Ovary (tissue), 10 donors: Measurements from ENCODE around the gene TUBA3C. TPM values are rescaled to one million over a fixed set of nuclear protein-coding genes. Genes with fewer than 3 reads are reported as not detected.
"Not testable (repeated sequence)": the region's sequence is repeated elsewhere in the genome, so short reads cannot be mapped to it uniquely, and the experiment has no call there.

Experiments
- DNase-seq, 5 donors: peaks; one replicate each; pipeline ENCODE4 v3.0.0-alpha.2; 2019 to 2020
- H3K27ac ChIP-seq, 2 donors: fragments of 200-600 bp; one replicate each; pipeline versions ENCODE4 v1.5.1 to v1.8.0; 2019 to 2022
- H3K27me3 ChIP-seq: fragments of 200-600 bp; one replicate; pipeline ENCODE4 v1.8.0; 2022
- H3K36me3 ChIP-seq: fragments of 200-600 bp; sonication (generic); one replicate; pipeline ENCODE4 v1.5.1; 2019
- H3K4me1 ChIP-seq: one replicate; pipeline ENCODE4 v1.8.1; 2013; ENCODE audit warnings: mild to moderate bottlenecking, moderate library complexity; ENCODE audit not compliant: insufficient read depth
- H3K4me3 ChIP-seq: fragments of 200-600 bp; sonication (generic); one replicate; pipeline ENCODE4 v1.5.1; 2017
- H3K9me3 ChIP-seq, 2 donors: fragments of 200-600 bp in 1 of 2; sonication (generic) in 1 of 2; one replicate each; pipeline versions ENCODE4 v1.5.1 to v1.8.1; 2013 to 2019; ENCODE audit warnings: mild to moderate bottlenecking in 1 of 2, moderate library complexity in 1 of 2
- CTCF ChIP-seq, 3 donors: fragments of 450-650 bp in 2 of 3; fragments of 200-600 bp in 1 of 3; IDR thresholded peaks; one replicate each; pipeline versions ENCODE4 v1.5.1 to v1.8.0; 2016 to 2022; ENCODE audit warnings: antibody characterized with exemption in 3 of 3, mild to moderate bottlenecking in 1 of 3
- EP300 ChIP-seq: sonication (generic); formaldehyde crosslinking; IDR thresholded peaks from one replicate; pipeline ENCODE4 v1.6.1; 2017; ENCODE audit warnings: antibody characterized with exemption
- POLR2A ChIP-seq: fragments of 450-650 bp; IDR thresholded peaks from one replicate; pipeline ENCODE4 v1.6.1; 2017; ENCODE audit warnings: antibody characterized with exemption, mild to moderate bottlenecking, moderate library complexity
- WGBS, 3 donors: extraction: QIAGEN DNeasy Blood & Tissue Kit in 1 of 3; methylation state at CpG; one replicate each; pipeline versions ENCODE4 v1.1.5 to v1.1.7; 2013 to 2017; 5-methylcytosine and 5-hydroxymethylcytosine counted together
- intact Hi-C, 4 donors: fragments of 100-400 bp; cut with DNase I; formaldehyde crosslinking; loops; one replicate each; pipeline versions ENCODE4 v1.11.0 to v1.15.1; 2022 to 2023
- long read RNA-seq, 3 donors: library from polyadenylated mRNA in 2 of 3; unstranded in 2 of 3; transcript quantifications; one replicate each; pipeline ENCODE4 v2.0.0 and lab custom pipeline, GENCODE V29; 2021 to 2026
- polyA plus RNA-seq, 2 donors: library from polyadenylated mRNA; stranded (reverse); fragments of 200-250 nt in 1 of 2; fragments of 350-450 nt in 1 of 2; fragmentation: Illumina TruSeq in 1 of 2; extraction: RNeasy Lipid Tissue Mini Kit (QIAGEN cat#74804) in 1 of 2; gene quantifications; one replicate each; pipeline ENCODE4 v1.2.3, GENCODE V29; 2013 to 2014
- total RNA-seq, 7 donors: library from RNA; depleted of rRNA in 2 of 7; stranded (reverse); fragments of >200 nt in 2 of 7; fragmentation: NEBNext Ultra II Directional in 3 of 7; extraction: Animal tissue kit (Norgen Biotek cat#: 25700) in 3 of 7; gene quantifications; one replicate each; pipeline versions ENCODE4 v1.1.0 to v1.2.4, GENCODE V29; 2016 to 2023
- donor health status: DM: no; HTN: no; CAD: no; lungs with moderate emphysema.
- donor health status: DM: no; HTN: no; CAD: no.
- donor health status: Bipolar disorder and iron deficiency.
- donor health status: DM: yes; HTN: yes; CAD: no.
- donor health status: DM: no; HTN: no; CAD: no.
- donor health status: DM: yes; HTN: yes; CAD: no.

The TUBA3C gene
- total RNA-seq (not detected), polyA plus RNA-seq (not detected)
- long read RNA-seq, donor 1: 0 reads
- long read RNA-seq, donor 2, transcript TUBA3C-201 (5 exons, 1,551 nt): major isoform, 15 of 15 reads
- long read RNA-seq, donor 2, partial matches to known transcripts: 0 of 15 reads
- long read RNA-seq, donor 2, other reads (novel, unspliced or antisense): 0 of 15 reads
- long read RNA-seq, donor 3: 0 reads

DNA sequence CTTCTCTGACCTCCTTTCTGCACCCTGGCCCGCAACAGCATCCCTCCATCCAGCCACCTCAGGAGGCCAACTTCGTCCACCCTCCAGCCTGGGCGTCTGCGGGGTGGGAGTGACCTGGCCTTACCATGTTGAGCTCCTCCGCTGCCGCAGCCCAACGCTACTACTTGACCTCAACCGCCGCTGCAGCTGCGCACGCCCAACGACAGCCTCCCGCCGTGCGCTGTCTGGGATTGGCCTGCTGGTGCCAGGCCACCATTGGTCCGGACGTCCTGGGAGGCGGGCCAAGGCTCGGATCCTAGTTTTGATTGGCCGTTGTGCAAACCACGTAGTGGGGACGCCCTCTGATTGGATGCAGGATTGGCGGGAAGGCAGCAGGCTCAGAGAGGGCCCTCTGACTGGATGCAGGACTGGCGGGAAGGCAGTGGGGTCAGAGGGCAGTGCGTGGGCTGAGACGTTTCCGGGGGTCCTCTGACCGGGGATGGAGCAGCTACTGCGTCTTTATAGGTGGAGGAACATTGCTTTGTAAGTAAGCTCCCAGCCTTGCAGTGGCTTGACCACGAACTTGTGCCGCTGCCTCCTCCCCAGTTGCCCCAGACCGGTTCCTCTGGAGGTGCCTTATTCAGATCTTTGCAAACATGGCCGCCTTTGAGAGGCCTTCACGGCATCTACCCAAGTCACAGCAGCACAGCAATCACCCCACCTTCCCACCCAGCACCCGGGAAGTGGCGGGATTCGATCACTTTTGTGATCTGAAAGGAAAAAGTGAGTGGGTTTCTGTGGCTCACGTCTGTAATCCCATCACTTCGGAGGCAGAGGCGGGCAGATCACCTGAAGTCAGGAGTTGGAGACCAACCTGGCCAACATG lies at the start of gene TUBA3C:
TUBA3C (minus strand) TSS at position 204 of the 865 bp plus-strand sequence; CDS start at position 127, 77 bp downstream.
- Histone ChIP-seq H3K36me3 (no peaks in the 10 kb centered on the region), H3K4me1 (no peaks in the 10 kb centered on the region), H3K9me3 (no peaks in the 10 kb centered on the region), H3K4me3 (no peak within 1 kb of the TSS), H3K27ac (no peak within 1 kb of the TSS), H3K27me3 (no peaks in the 10 kb centered on the region)
- TF ChIP-seq POLR2A: no peak
- no peak for TF ChIP-seq CTCF (IDR thresholded peaks at IDR 0.05)
- no peak for TF ChIP-seq EP300
- WGBS, 3 donors: 87 to 90% (median 88%) methylated on average over 39 to 40 of the region's 40 CpGs
- DNase-seq: no peak
- intact Hi-C loops: no loop called here

- H3K27ac ChIP-seq, H3K4me3 ChIP-seq, DNase-seq, H3K27me3 ChIP-seq, H3K36me3 ChIP-seq, H3K4me1 ChIP-seq, intact Hi-C loops, H3K9me3 ChIP-seq: not testable (repeated sequence)
- WGBS, 3 donors: 75 to 80% (median 75%) methylated on average over 3 of the region's 3 CpGs
Measured at GRCh38 chr13:19207413-19207812, 25.8 kb upstream of the TUBA3C start.

GRCh38 chr13:19192622-19193021 lies 11.0 kb upstream of the TUBA3C start:
- H3K27me3 ChIP-seq, DNase-seq, H3K9me3 ChIP-seq, H3K36me3 ChIP-seq, H3K27ac ChIP-seq, intact Hi-C loops, H3K4me3 ChIP-seq, H3K4me1 ChIP-seq: not testable (repeated sequence)
- WGBS, 3 donors: 78 to 79% (median 79%) methylated on average over 3 of the region's 3 CpGs

DNA sequence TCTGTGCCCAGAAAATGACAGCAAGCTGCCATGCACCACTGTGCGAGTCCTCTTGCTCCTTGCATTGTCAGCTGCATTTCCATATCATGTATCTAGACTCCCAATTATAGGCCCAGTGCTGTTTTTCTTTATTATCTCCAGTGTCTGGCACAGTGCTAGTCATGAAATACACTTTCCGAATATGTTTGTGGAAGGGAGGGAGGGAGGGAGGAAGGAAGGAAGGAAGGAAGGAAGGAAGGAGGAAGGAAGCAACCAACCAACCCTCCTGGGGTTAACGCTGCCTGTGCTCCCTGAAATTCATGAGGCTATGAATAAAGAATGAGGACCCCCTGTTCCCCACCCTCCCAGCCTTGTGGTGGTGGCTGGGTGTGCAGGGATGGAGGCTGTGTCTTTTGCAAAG lies 8.3 kb upstream of the TUBA3C start:
- H3K9me3 ChIP-seq, H3K4me3 ChIP-seq, H3K27me3 ChIP-seq, H3K36me3 ChIP-seq, H3K27ac ChIP-seq, intact Hi-C loops, H3K4me1 ChIP-seq, DNase-seq: not testable (repeated sequence)
- WGBS, 3 donors: 64 to 92% (median 86%) methylated on average over 3 of the region's 3 CpGs

- H3K4me1 ChIP-seq, DNase-seq, H3K4me3 ChIP-seq, H3K27ac ChIP-seq, H3K27me3 ChIP-seq, H3K9me3 ChIP-seq, intact Hi-C loops, H3K36me3 ChIP-seq: not testable (repeated sequence)
- WGBS, 3 donors: 50 to 67% (median 56%) methylated on average over 4 to 5 of the region's 5 CpGs
Measured at GRCh38 chr13:19189368-19189767, 7.7 kb upstream of the TUBA3C start.

GRCh38 chr13:19185865-19186645 lies 4.4 kb upstream of the TUBA3C start:
- no peaks in the 10 kb centered on the region for H3K9me3 ChIP-seq
- no peak overlapping the region for H3K27ac ChIP-seq
- H3K4me1 ChIP-seq: no peaks in the 10 kb centered on the region
- intact Hi-C loops: no loop called here
- DNase-seq: no peak
- H3K27me3 ChIP-seq: no peaks in the 10 kb centered on the region
- no peak overlapping the region for H3K4me3 ChIP-seq
- TF ChIP-seq POLR2A (no peak), CTCF (IDR thresholded peaks at IDR 0.05) (no peak), EP300 (no peak)
- WGBS, 3 donors: 55 to 74% (median 63%) methylated on average over 5 of the region's 5 CpGs
- H3K36me3 ChIP-seq: no peaks in the 10 kb centered on the region
